Fibroblast of pulmonary artery (primary cell): ENCODE measurements around the gene DACT2.
"Not testable (repeated sequence)": the region's sequence is repeated elsewhere in the genome, so short reads cannot be mapped to it uniquely, and the experiment has no call there.

Source experiments
- DNase-seq: peaks from one replicate; pipeline ENCODE4 v3.0.0-alpha.2; 2010; ENCODE audit warnings: low read depth
- H3K4me3 ChIP-seq: replicated peaks from 2 replicates; pipeline ENCODE4 v1.5.1; 2011; ENCODE audit warnings: low read depth, mild to moderate bottlenecking, control low read depth, low read length, moderate library complexity
- CTCF ChIP-seq: IDR thresholded peaks from 2 replicates; pipeline ENCODE4 v1.5.1; 2011; ENCODE audit warnings: mild to moderate bottlenecking, control low read depth, low read length, inconsistent platforms; ENCODE audit errors: missing control alignments

Gene DACT2

GRCh38 chr6:168314948-168315347, 4.6 kb downstream of the DACT2 start:
- DNase-seq, result peak; percentile 60
- no peak overlapping the region for H3K4me3 ChIP-seq
- peak; percentile 32 for TF ChIP-seq CTCF

GRCh38 chr6:168314021-168314420, 5.6 kb downstream of the DACT2 start:
- no peak for TF ChIP-seq CTCF
- H3K4me3 ChIP-seq, result no peak overlapping the region
- DNase-seq, result no peak

- no peak for DNase-seq
- TF ChIP-seq CTCF, result no peak
- no peak overlapping the region for H3K4me3 ChIP-seq
Measured at GRCh38 chr6:168313431-168314011, 6.1 kb downstream of the DACT2 start.

- DNase-seq, H3K4me3 ChIP-seq: not testable (repeated sequence)
Measured at GRCh38 chr6:168312125-168312507, 7.5 kb downstream of the DACT2 start.

GRCh38 chr6:168311410-168312124, 8.0 kb downstream of the DACT2 start:
- H3K4me3 ChIP-seq, result no peak overlapping the region
- DNase-seq, result no peak
- no peak for TF ChIP-seq CTCF

- H3K4me3 ChIP-seq, result no peak overlapping the region
- TF ChIP-seq CTCF, result no peak
- DNase-seq, result no peak
Measured at GRCh38 chr6:168310945-168311344, 8.6 kb downstream of the DACT2 start.

GRCh38 chr6:168310403-168310802, 9.2 kb downstream of the DACT2 start:
- TF ChIP-seq CTCF, result no peak
- DNase-seq, result no peak
- no peak overlapping the region for H3K4me3 ChIP-seq
